Osteoblast (primary cell): Measurements from ENCODE around the gene REC114. TPM values are rescaled to one million over a fixed set of nuclear protein-coding genes. Genes with fewer than 3 reads are reported as not detected.

Experiments
- DNase-seq: peaks from one replicate; pipeline ENCODE4 v3.0.0; 2011; ENCODE audit warnings: low spot score, mixed read lengths; ENCODE audit not compliant: insufficient read length; ENCODE audit errors: missing footprints
- H2AFZ ChIP-seq: 2 replicates; pipeline ENCODE4 v1.6.0; 2011; ENCODE audit warnings: mild to moderate bottlenecking, low read length
- H3K27ac ChIP-seq: 2 replicates; pipeline ENCODE4 v1.5.1; 2011; ENCODE audit warnings: mild to moderate bottlenecking, low read depth, low read length, moderate library complexity
- H3K27me3 ChIP-seq: 2 replicates; pipeline ENCODE4 v1.6.0; 2012; ENCODE audit warnings: mild to moderate bottlenecking, control low read depth, inconsistent platforms, low read length, moderate library complexity; ENCODE audit not compliant: insufficient read depth
- H3K36me3 ChIP-seq: 2 replicates; pipeline ENCODE4 v1.5.1; 2011; ENCODE audit warnings: mild to moderate bottlenecking, low read length, control low read depth, moderate library complexity; ENCODE audit not compliant: insufficient read depth
- H3K4me1 ChIP-seq: 2 replicates; pipeline ENCODE4 v1.5.1; 2011; ENCODE audit warnings: mild to moderate bottlenecking, low read length, control low read depth, moderate library complexity; ENCODE audit not compliant: insufficient read depth
- H3K4me2 ChIP-seq: 2 replicates; pipeline ENCODE4 v1.6.0; 2011; ENCODE audit warnings: mild to moderate bottlenecking, low read length; ENCODE audit not compliant: insufficient read depth
- H3K4me3 ChIP-seq: fragments of 200-600 bp; sonication (generic); 3 replicates; pipeline ENCODE4 v1.5.1; 2012; ENCODE audit warnings: mild to moderate bottlenecking, low read length, inconsistent platforms; ENCODE audit not compliant: insufficient read depth
- H3K79me2 ChIP-seq: 2 replicates; pipeline ENCODE4 v1.6.0; 2012; ENCODE audit warnings: mild to moderate bottlenecking, low read length, control low read depth, inconsistent platforms; ENCODE audit not compliant: insufficient read depth
- H3K9me3 ChIP-seq: 2 replicates; pipeline ENCODE4 v1.5.1; 2011; ENCODE audit warnings: low read depth, low read length, control low read depth
- H4K20me1 ChIP-seq: 2 replicates; pipeline ENCODE4 v1.6.0; 2012; ENCODE audit warnings: mild to moderate bottlenecking, low read length, control low read depth; ENCODE audit not compliant: insufficient read depth
- total RNA-seq: library from RNA; depleted of rRNA; stranded (reverse); fragments of >200 nt; gene quantifications from 2 replicates; pipeline ENCODE4 v1.2.3, GENCODE V29; 2012
- TF ChIP-seq, protein P1 (sequence below): IDR thresholded peaks from 2 replicates; pipeline ENCODE4 v1.5.1; 2011; ENCODE audit warnings: mild to moderate bottlenecking, low read depth, low read length, moderate library complexity; ENCODE audit errors: extremely low read depth

The REC114 gene
- total RNA-seq, 1 donor = not detected

DNA sequence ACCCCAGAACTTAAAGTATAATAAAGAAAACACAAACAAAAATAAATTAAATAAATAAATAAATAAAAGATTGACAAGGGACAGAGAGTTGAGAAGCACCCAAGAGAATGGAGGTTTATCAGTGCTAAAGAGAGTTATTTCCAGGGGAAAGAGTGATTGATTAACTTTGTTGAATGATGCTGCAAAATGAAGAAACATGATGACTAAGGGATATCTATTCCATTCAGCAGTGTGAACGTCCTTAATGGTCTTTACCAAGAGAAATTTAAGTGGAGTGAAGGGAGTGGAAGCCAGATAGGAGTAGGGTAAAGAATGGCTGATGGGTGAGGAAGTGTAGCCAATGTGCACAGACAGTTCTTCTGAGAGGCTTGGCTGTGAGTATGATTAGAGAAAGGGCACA lies 11.1 kb downstream of the REC114 start:
- no peak for DNase-seq
- H3K79me2 ChIP-seq = no peaks in the 10 kb centered on the region
- TF ChIP-seq, protein P1, sequence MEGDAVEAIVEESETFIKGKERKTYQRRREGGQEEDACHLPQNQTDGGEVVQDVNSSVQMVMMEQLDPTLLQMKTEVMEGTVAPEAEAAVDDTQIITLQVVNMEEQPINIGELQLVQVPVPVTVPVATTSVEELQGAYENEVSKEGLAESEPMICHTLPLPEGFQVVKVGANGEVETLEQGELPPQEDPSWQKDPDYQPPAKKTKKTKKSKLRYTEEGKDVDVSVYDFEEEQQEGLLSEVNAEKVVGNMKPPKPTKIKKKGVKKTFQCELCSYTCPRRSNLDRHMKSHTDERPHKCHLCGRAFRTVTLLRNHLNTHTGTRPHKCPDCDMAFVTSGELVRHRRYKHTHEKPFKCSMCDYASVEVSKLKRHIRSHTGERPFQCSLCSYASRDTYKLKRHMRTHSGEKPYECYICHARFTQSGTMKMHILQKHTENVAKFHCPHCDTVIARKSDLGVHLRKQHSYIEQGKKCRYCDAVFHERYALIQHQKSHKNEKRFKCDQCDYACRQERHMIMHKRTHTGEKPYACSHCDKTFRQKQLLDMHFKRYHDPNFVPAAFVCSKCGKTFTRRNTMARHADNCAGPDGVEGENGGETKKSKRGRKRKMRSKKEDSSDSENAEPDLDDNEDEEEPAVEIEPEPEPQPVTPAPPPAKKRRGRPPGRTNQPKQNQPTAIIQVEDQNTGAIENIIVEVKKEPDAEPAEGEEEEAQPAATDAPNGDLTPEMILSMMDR = no peak
- no peaks in the 10 kb centered on the region for H3K9me3 ChIP-seq
- no peak overlapping the region for H3K27ac ChIP-seq
- no peaks in the 10 kb centered on the region for H4K20me1 ChIP-seq
- no peaks in the 10 kb centered on the region for H3K36me3 ChIP-seq
- peaks cover 9% of the 10 kb centered on the region for H3K27me3 ChIP-seq
- H3K4me2 ChIP-seq = no peak overlapping the region
- H2AFZ ChIP-seq = no peak overlapping the region
- no peak overlapping the region for H3K4me3 ChIP-seq
- no peaks in the 10 kb centered on the region for H3K4me1 ChIP-seq

DNA sequence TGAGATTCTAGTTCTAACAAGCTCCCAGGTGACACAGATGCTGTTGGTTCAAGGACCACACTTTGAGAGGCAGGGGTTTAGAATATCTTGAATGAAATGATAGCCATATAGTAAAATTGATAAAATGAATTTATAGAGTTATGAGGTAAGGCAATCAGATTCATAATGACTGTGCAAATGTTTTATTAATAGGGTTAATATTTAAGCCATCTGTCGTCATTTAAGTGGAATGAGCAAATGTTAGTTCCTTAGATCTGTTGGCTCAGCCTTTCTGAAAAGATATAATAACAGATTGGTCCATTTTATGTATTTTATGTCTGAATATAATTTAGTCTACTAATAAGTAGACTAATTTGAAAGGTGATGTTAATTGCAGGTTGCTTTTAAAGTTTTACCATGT lies 12.9 kb downstream of the REC114 start:
- H3K27ac ChIP-seq = no peak overlapping the region
- no peaks in the 10 kb centered on the region for H3K36me3 ChIP-seq
- H4K20me1 ChIP-seq = no peaks in the 10 kb centered on the region
- H3K27me3 ChIP-seq = peaks cover 10% of the 10 kb centered on the region
- H3K79me2 ChIP-seq = no peaks in the 10 kb centered on the region
- DNase-seq = no peak
- H3K9me3 ChIP-seq = no peaks in the 10 kb centered on the region
- TF ChIP-seq, protein P1 = no peak
- no peak overlapping the region for H3K4me2 ChIP-seq
- no peak overlapping the region for H3K4me3 ChIP-seq
- H2AFZ ChIP-seq = no peak overlapping the region
- no peaks in the 10 kb centered on the region for H3K4me1 ChIP-seq

DNA sequence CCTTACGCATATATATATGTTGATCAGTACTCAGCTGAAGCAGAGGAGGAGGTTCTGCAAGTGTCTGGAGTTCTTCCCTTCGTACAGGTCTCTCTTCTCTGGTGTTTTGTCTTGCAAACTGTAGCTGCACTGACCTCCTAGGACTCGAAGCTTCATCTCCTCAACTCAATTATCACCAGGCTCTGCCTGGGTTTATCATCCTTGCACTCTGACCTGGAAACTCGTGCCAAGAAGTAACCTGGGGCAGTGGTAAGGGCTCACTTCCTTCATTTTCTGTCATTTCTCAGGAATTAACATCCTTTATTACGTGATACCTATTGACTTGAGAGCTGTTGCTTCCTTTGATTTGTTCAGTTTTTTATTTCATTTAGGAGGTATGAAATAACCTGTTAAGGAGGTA lies 14.4 kb downstream of the REC114 start:
- Histone ChIP-seq H2AFZ (no peak overlapping the region), H3K4me2 (no peak overlapping the region), H3K27me3 (peaks cover 13% of the 10 kb centered on the region), H3K79me2 (no peaks in the 10 kb centered on the region), H3K9me3 (no peaks in the 10 kb centered on the region), H3K4me1 (no peaks in the 10 kb centered on the region), H4K20me1 (no peaks in the 10 kb centered on the region), H3K4me3 (no peak overlapping the region), H3K27ac (no peak overlapping the region), H3K36me3 (no peaks in the 10 kb centered on the region)
- no peak for DNase-seq
- TF ChIP-seq, protein P1 = no peak

DNA sequence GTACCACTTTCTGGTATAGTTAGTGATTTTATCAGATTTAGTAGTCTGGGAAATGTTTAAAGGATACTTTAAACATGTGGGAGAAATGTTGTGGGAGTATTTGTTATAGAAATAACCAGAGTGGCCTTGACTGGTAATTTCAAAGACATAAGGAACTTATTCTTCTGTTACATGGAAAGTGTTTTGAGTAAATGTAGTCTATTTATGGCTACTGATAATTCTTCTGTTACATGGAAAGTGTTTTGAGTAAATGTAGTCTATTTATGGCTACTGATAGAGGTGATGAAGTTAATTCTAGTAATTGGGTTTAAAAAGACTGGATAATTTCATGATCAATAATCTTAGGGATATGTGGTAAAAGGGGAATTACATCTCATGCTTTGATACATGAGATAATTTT lies 17.7 kb downstream of the REC114 start:
- Histone ChIP-seq H3K4me2 (no peak overlapping the region), H2AFZ (no peak overlapping the region), H3K9me3 (no peaks in the 10 kb centered on the region), H3K79me2 (no peaks in the 10 kb centered on the region), H4K20me1 (no peaks in the 10 kb centered on the region), H3K27me3 (peaks cover 13% of the 10 kb centered on the region), H3K36me3 (no peaks in the 10 kb centered on the region), H3K27ac (no peak overlapping the region), H3K4me1 (no peaks in the 10 kb centered on the region), H3K4me3 (no peak overlapping the region)
- TF ChIP-seq, protein P1 = no peak
- DNase-seq = no peak
